DOHH2 (cell line): ENCODE results near the gene DDX19B.
"Not testable (repeated sequence)": the region's sequence is repeated elsewhere in the genome, so short reads cannot be mapped to it uniquely, and the experiment has no call there.

Experiments
- H3F3A ChIP-seq: fragments of 200-600 bp; sonication (generic), shearing (Covaris generic); 2 replicates; pipeline ENCODE4 v1.6.0; 2016; ENCODE audit warnings: antibody characterized with exemption, mild to moderate bottlenecking; ENCODE audit not compliant: control insufficient read depth, insufficient read depth
- H3K27ac ChIP-seq: fragments of 200-600 bp; sonication (generic); 2 replicates; pipeline ENCODE4 v1.5.1; 2014; ENCODE audit warnings: low read depth, mild to moderate bottlenecking, low read length, moderate library complexity
- H3K27me3 ChIP-seq: fragments of 200-600 bp; sonication (generic); 2 replicates; pipeline ENCODE4 v1.6.1; 2014; ENCODE audit warnings: mild to moderate bottlenecking, low read length, mixed read lengths; ENCODE audit not compliant: control insufficient read depth
- H3K36me3 ChIP-seq: fragments of 200-600 bp; sonication (generic); 2 replicates; pipeline ENCODE4 v1.6.1; 2014; ENCODE audit warnings: mild to moderate bottlenecking, low read length, moderate library complexity, mixed read lengths; ENCODE audit not compliant: control insufficient read depth
- H3K4me1 ChIP-seq: fragments of 200-600 bp; sonication (generic); 2 replicates; pipeline ENCODE4 v1.6.1; 2014; ENCODE audit warnings: mild to moderate bottlenecking, low read length, mixed read lengths; ENCODE audit not compliant: control insufficient read depth
- H3K4me2 ChIP-seq: fragments of 200-600 bp; sonication (generic); 2 replicates; pipeline ENCODE4 v1.6.0; 2014; ENCODE audit warnings: mild to moderate bottlenecking, low read length, moderate library complexity
- H3K4me3 ChIP-seq: fragments of 200-600 bp; sonication (generic); 2 replicates; pipeline ENCODE4 v1.5.1; 2014; ENCODE audit warnings: mild to moderate bottlenecking, low read length, mixed read lengths
- H3K79me2 ChIP-seq: fragments of 200-600 bp; sonication (generic); 2 replicates; pipeline ENCODE4 v1.6.1; 2014; ENCODE audit warnings: mild to moderate bottlenecking, low read length, mixed read lengths; ENCODE audit not compliant: control insufficient read depth
- H3K9me2 ChIP-seq: fragments of 200-600 bp; sonication (generic); replicated peaks from 2 replicates; pipeline ENCODE4 v1.6.1; 2014; ENCODE audit warnings: mild to moderate bottlenecking, low read length, mixed read lengths; ENCODE audit not compliant: control insufficient read depth
- H3K9me3 ChIP-seq: fragments of 200-600 bp; sonication (generic); 2 replicates; pipeline ENCODE4 v1.6.1; 2014; ENCODE audit warnings: antibody characterized with exemption, low read length, mixed read lengths; ENCODE audit not compliant: control insufficient read depth, insufficient read depth
- H4K20me1 ChIP-seq: fragments of 200-600 bp; sonication (generic); 2 replicates; pipeline ENCODE4 v1.6.0; 2014; ENCODE audit warnings: low read depth, mild to moderate bottlenecking, antibody characterized with exemption, low read length, moderate library complexity; ENCODE audit not compliant: control insufficient read depth, insufficient read depth
- EZH2phosphoT487 ChIP-seq: fragments of 200-600 bp; sonication (generic); IDR thresholded peaks from 2 replicates; pipeline ENCODE4 v1.6.1; 2017; ENCODE audit warnings: borderline replicate concordance, mild to moderate bottlenecking, antibody characterized with exemption, low read length, moderate library complexity, mixed read lengths
- TF ChIP-seq, protein P1 (sequence below): fragments of 200-600 bp; sonication (generic); IDR thresholded peaks from one replicate; pipeline ENCODE4 v1.5.1; 2014; ENCODE audit warnings: antibody characterized with exemption, mild to moderate bottlenecking, low read depth, low read length; ENCODE audit not compliant: poor library complexity, severe bottlenecking

Gene DDX19B

DNA sequence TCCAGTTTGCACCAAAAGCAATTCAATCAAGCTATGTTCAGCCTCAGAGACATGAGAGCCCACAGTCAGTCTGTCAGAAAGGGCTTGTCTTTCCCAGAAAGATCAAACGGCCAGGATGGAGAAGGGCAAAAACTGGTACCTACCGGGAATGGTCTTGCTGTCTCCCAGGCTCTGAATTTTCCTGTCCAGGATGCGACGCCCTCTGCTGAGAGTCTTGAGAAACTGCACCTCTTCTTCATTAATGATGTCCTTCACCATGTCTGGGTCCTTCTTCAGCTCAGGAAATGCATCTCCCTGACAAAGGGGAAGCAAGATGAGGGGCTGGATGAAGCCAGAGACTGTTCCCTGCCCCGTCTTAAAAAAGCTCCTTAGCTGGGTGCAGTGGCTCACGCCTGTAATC is 31.5 kb upstream of the DDX19B start:
- 0 out of 2 replicates have a peak, but pooled peaks cover 6% of the 10 kb centered on the region for H3K79me2 ChIP-seq
- H3K36me3 ChIP-seq, result peaks cover 89% of the 10 kb centered on the region
- no peak overlapping the region for H3K4me3 ChIP-seq
- no peaks in the 10 kb centered on the region for H3K27me3 ChIP-seq
- no peak overlapping the region for H3K27ac ChIP-seq
- no peak overlapping the region for H3K4me2 ChIP-seq
- 0 out of 2 replicates have a peak, but pooled peaks cover 3% of the 10 kb centered on the region for H3F3A ChIP-seq
- H3K4me1 ChIP-seq, result no peaks in the 10 kb centered on the region
- no peaks in the 10 kb centered on the region for H3K9me3 ChIP-seq
- TF ChIP-seq, protein P1, sequence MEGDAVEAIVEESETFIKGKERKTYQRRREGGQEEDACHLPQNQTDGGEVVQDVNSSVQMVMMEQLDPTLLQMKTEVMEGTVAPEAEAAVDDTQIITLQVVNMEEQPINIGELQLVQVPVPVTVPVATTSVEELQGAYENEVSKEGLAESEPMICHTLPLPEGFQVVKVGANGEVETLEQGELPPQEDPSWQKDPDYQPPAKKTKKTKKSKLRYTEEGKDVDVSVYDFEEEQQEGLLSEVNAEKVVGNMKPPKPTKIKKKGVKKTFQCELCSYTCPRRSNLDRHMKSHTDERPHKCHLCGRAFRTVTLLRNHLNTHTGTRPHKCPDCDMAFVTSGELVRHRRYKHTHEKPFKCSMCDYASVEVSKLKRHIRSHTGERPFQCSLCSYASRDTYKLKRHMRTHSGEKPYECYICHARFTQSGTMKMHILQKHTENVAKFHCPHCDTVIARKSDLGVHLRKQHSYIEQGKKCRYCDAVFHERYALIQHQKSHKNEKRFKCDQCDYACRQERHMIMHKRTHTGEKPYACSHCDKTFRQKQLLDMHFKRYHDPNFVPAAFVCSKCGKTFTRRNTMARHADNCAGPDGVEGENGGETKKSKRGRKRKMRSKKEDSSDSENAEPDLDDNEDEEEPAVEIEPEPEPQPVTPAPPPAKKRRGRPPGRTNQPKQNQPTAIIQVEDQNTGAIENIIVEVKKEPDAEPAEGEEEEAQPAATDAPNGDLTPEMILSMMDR, result peak; percentile 88
- TF ChIP-seq EZH2phosphoT487, result no peak
- H4K20me1 ChIP-seq, result no peaks in the 10 kb centered on the region
- H3K9me2 ChIP-seq, result no peaks in the 10 kb centered on the region

DNA sequence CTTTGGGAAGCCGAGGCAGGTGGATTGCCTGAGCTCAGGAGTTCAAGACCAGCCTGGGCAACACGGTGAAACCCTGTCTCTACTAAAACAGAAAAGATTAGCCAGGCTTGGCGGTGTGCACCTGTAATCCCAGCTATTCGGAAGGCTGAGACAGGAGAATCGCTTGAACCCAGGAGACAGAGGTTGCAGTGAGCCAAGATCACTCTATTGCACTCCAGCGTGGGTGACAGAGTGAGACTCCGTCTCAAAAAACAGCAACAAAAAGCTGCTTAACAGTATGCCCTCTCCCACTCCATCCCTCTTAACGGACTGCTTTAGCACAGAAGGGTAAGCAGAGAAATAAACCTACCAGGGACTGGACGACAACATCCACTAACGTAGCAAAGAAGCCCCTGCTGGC is 31.1 kb upstream of the DDX19B start:
- not testable (repeated sequence) for H4K20me1 ChIP-seq, H3K4me3 ChIP-seq, H3K4me2 ChIP-seq, H3K4me1 ChIP-seq, H3K27me3 ChIP-seq, H3K9me2 ChIP-seq, H3K79me2 ChIP-seq, H3K27ac ChIP-seq, H3K9me3 ChIP-seq, H3F3A ChIP-seq
- peaks cover 91% of the 10 kb centered on the region for H3K36me3 ChIP-seq

DNA sequence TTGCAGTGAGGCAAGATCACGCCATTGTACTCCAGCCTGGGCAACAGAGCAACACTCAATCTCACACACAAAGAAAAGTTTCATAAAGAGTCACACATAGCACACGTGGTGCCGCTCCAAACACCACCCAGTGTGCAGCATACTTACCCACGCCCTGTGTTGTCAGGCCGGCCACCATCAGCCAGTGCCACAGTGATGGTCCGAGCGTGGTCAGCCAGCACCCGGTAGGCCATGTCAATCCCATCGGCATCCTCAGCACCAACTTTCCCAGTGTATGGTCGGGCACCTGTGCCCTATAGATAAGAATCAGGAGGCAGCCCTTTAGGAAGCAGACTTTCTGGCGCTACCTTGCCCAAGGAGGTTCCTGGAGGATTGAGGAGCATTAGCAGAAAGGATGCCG is 29.5 kb upstream of the DDX19B start:
- peaks cover 87% of the 10 kb centered on the region for H3K36me3 ChIP-seq
- TF ChIP-seq, protein P1, result no peak
- TF ChIP-seq EZH2phosphoT487, result no peak
- H3K9me2 ChIP-seq, result no peaks in the 10 kb centered on the region
- no peaks in the 10 kb centered on the region for H4K20me1 ChIP-seq
- peaks cover 5% of the 10 kb centered on the region; the same call in 1 of the 2 replicates for H3F3A ChIP-seq
- H3K4me3 ChIP-seq, result no peak overlapping the region
- H3K4me1 ChIP-seq, result no peaks in the 10 kb centered on the region
- peaks cover 8% of the 10 kb centered on the region; the same call in 1 of the 2 replicates for H3K79me2 ChIP-seq
- H3K27me3 ChIP-seq, result no peaks in the 10 kb centered on the region
- H3K27ac ChIP-seq, result no peak overlapping the region
- no peak overlapping the region for H3K4me2 ChIP-seq
- no peaks in the 10 kb centered on the region for H3K9me3 ChIP-seq

DNA sequence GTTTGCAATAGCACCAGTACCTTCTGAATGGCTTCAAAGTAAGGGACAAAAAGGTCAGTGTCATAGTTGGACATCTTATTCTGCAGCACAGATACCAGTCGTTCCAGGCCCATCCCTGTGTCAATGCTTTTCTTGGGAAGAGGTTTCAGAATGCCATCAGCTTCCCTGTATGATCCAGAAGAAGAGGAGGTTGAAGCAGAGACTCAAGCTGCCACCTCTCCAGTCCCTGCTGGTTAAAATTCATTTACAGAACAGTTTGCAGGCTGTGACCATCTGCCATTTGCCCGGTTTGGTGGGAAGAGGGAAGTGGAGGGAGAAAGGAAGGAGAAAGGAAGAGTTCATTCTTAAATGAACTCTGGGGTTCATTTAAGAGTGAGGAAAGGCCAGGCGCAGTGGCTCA is 28.8 kb upstream of the DDX19B start:
- peaks cover 5% of the 10 kb centered on the region; the same call in 1 of the 2 replicates for H3F3A ChIP-seq
- TF ChIP-seq EZH2phosphoT487, result no peak
- TF ChIP-seq, protein P1, result no peak
- peaks cover 8% of the 10 kb centered on the region; the same call in 1 of the 2 replicates for H3K79me2 ChIP-seq
- no peaks in the 10 kb centered on the region for H3K4me1 ChIP-seq
- H3K27me3 ChIP-seq, result no peaks in the 10 kb centered on the region
- no peak overlapping the region for H3K27ac ChIP-seq
- H3K36me3 ChIP-seq, result peaks cover 86% of the 10 kb centered on the region
- no peaks in the 10 kb centered on the region for H3K9me2 ChIP-seq
- no peaks in the 10 kb centered on the region for H3K9me3 ChIP-seq
- no peak overlapping the region for H3K4me2 ChIP-seq
- no peak overlapping the region for H3K4me3 ChIP-seq
- no peaks in the 10 kb centered on the region for H4K20me1 ChIP-seq
